GM19023 (cell line): ENCODE data around the gene CACNA1S.

Experiments used
- ATAC-seq: cut with Tn5 transposase; IDR thresholded peaks from one replicate; pipeline ENCODE4 v1.9.1; 2021; ENCODE audit warnings: mild to moderate bottlenecking, moderate library complexity; ENCODE audit not compliant: unreplicated experiment

Gene CACNA1S

DNA sequence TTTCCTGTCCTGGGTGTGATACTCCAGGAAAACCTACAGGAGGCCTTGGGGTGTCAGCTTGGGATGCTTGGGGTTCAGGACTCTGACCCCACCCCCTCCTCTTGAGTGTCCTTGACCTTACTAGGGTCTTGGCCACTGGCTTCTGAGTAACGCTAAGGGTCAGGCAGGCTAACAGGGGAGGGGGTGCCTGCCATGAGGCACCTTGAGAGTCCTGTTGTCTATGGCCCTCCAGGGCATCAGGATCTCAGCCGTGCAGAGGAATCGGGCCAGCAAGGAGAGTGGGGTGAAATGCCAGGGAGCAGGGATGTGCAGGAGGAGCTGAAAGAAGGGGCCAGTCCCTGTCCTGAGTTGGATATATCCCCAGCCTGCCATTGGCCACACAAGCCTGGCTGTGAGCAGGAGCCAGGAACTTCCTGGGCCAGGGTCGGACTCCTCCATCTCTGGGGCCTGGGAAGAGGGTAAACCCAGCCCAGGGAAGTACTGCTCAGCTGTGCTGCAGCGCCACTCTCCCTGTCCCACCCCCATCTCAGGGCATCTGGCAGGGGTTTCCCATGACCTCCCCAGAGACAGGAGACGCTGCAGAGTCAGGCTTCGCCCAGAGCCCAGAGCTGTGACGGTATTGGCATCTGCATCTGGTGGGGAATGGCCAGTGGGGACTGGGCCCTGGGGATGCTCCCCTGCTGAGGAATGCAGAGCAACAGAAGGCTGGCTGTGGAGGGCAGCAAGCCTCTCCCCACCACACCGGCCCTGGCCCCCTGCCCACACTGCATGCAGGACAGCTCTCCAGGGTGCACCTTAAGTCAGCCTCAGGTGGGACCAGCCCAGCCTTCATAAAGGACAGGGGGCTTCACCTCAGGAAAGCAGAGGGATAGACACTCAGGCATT is 95.0 kb downstream of the CACNA1S start:
- no peak for ATAC-seq

DNA sequence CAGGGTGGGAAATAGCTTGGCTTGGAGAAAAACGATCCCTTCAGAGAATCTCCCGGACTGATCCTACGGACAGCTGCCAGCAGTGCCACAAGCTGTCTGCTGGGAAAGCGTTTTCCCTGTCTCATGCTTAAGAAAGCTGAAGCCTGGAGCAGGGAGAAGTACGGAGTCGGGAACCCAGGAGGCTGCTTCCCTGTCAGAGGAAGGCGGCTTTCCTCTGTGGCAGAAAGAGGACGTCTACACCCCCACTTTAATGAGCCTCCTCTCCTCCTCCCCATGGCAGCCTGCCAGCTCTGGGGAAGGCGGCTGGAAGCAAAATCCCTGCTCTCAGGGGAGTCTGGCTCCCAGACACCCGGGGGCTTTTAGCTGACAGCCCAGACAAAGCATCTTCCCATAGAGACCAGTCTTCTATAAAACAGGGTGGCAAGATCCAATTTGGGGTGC is 96.0 kb downstream of the CACNA1S start:
- ATAC-seq: no peak

DNA sequence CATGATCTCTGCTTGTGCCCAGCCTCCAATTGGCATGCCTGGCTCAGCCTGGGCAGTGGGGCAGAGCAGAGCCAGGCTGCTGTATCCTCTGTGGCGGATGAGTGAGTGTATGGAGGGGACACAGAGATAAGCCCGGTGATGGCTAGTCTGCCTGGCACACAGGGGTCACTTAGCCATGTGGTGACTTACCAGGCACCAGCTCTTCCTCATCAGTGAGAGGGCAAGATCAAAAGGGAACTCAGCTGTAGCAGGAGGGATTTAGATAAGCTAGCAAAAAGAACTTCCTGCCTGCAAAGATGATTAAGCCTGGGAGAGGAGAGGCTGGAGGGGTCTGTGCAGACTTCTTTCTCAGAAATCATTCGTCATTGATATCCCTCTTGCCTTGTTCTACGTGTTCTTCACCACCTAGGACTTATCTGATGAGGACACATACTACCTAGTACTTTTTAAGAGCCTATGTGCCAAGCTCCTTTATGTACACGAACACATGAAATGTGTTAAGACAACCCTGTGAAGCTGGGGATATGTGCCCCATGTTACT is 96.6 kb downstream of the CACNA1S start:
- no peak for ATAC-seq

DNA sequence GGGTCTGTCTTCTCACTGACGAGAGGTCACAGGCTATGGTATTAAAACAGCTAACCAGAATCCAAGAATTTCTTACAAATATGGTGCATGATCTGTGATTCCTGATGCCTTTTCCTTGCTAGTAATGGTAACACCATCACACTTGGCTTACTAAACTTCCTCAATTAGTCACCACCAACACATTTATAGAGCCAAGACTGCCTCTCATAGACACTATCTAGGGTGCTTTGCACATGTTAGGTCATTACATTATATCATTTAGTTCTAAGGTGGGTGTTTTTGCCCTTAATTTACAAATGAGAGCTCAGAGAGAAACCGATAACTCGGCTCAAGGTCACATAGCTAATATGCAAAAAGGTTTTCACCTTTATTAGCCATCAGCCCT is 97.4 kb downstream of the CACNA1S start:
- no peak for ATAC-seq

DNA sequence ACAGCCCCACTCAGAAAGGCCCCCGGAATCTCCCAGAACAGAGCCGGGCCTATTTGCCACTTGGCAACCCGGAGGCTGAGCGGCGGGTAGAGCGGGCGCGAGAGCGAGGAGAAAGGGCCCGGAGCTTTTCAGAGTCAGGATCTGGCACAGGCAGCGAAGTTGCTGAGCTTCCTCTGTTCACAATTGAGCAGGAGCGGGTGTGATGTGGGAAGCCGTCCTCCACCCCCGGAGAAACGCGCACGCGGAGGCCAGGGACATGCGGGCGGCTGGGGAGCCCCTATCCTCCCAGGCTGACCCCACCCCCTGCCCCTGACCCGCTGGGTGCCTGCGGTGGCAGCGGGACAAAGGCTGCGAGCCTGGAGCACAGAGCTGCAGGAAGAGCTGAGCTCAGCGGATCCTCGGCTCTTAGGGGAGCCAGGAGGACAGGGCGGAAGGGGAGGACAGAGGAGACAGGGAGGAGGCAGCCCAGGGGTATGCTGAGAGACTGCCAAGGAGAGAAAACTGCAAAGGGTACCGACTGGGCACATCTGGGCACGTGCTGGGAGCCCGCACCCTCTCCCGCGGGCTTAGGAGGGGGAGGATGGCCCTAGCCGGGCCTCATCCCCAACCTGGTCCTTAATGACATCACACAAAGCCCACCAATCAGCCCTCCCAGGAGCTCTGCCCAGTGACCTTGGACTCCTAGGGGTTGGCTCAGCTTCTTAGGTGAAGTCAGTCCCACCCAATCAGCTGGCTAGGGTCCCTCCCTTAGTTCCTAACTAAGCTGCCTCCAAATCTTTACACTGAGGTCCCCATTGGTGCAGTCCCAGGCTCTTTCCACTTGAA is 98.0 kb downstream of the CACNA1S start:
- no peak for ATAC-seq

DNA sequence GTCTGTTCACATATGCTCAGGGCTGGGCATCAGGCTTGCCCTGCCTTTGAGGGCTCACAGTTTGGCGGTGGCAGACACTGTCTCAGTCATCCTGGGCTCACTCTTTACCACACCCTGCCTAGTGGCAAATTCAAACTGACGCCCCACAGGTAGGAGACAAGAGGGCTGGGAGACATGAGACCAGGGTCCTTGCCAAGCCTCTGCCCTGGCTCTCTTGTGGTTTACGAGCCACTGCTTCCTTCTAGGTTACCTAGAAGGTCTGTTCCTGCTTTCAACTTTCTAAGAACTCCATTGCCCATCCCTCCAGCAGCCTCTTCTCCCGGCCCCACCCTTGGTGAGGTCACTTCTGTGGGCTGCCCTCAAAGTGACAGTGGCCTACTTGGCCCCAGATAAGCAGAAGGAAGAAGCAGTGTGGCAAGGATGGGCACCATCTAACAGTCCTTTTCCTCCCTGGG is 99.2 kb downstream of the CACNA1S start:
- no peak for ATAC-seq

DNA sequence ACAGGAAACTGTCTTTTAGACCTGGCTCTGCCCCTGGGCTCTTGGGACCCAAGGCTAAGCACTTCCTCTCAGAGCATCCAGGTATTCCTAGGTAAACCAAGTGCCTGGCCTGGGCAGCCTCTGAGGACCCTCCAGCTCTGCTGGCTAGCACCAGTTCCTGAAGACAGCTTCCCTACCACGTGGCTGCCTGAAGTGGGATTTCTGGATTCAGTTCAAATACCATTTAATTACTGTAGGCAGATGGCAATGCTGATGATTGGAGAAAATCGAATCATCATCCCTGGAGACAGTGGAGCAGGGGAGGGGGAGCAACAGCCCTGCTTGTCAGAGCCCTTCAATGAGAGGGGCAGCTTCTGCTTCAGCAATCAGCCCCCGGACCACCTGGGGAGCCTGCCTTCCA is 100.6 kb downstream of the CACNA1S start:
- ATAC-seq: no peak

DNA sequence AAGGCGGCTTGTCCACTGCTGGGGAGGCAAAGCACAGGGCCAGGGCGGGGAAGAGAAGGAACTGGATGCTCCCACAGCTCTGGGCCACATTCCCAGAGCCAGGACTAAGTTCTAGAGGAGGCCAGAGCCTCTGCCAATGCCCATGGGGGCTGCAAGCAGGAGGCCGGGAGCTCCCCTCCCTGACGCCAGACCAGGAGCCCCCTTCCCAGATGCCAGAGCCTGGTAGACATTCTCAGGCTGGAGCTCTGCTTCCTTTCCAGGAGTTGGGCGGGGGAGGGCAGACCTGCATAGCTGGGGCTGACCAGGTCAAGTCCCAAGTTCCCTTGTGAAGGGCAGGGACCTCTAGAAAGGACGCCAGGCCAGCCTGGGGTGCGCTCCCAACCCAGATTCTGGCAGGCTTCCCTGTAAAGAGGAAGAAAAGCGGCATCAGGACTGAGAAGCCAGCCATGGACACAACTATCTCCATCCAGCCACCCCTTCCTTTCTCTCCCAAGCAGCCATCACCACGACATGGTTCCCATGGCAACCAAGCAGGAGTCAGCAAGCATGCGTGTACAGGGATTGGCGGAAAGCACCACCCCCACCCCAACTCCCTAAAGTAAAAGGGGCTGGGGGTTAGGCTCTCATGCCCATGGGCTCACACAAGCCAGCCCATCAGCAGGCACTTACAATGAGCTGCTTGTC is 102.1 kb downstream of the CACNA1S start:
- ATAC-seq: no peak

DNA sequence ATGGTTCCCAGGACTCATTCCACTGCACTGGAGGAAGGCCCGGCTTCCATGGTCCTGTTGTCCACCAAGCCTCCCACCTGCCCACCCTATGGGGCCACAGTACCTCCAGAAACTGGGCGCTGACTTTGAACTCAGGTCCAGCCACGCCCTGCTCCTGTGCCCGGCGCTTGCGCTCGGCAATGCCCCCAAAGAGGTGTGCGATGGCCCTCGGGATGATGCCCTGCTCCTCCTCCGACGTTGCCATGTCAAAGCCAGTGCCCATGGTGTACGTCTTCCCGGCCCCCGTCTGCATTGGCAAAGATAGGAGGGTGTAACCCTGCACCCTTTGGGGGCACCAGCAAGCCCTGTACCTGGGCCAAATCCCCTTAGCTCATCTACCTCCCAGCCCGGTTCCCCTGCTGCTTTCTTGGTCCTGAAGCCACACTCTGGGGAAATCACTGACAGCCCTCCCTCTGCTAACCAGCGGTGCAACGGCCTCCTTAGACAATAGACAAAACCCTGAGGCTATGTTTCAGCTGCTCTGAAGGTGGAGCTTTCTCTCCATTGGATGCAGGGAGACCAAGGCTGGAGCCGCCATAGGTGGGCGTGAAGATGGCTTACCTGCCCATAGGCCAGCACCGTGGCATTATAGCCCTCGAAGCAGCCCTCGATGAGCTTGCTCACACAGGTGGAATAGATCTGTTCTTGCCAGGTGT is 103.4 kb downstream of the CACNA1S start:
- no peak for ATAC-seq

DNA sequence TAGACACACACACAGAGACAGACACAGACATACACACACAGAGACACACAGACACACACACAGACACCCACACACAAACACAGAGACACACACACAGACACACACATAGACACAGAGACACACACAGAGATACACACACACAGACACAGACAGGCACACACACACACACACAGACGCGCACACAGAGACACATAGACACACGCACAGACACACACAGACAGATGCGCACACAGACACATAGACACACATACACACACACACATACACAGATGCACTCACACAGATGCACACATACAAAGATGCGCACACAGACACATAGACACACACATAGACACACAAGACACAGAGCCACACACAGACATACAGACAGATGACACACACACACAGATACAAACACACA is 104.7 kb downstream of the CACNA1S start:
- ATAC-seq: no peak

DNA sequence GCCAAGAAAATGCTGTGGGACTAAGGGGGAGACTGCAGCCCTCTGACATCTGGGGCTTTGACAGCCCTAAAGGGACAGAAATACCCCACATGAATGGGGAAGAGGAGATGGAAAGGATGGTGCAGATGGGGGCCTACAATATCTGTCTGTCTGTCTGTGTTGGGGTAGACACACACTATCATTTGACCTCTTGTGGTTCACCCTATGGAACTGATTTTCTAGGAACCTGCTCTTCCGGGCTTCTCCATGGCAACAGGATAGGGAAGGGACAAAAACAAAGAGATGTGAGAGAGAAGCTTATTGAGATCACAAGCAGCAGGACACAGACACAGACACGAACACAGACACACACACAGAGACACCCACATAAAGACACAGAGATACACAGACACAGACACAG is 105.8 kb downstream of the CACNA1S start:
- ATAC-seq: no peak

DNA sequence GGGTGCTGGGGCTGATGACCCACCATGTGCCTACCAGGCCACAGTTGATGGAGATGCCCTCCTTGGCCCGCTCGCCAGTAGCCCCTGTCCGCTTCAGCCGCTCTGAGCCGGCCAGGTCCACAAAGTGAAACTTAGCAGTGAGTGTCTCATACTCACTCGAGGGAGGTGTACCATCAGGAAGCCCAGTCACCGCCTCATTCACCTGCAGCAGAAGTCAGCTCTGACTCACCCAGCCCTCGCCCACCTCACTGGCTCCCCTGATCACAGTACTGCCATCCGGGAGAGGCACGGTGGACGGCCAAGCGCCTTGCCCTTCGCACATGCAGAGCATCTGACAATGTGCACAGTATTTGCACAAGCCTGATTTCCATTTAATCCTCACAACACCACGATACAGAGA is 107.5 kb downstream of the CACNA1S start:
- ATAC-seq: no peak

DNA sequence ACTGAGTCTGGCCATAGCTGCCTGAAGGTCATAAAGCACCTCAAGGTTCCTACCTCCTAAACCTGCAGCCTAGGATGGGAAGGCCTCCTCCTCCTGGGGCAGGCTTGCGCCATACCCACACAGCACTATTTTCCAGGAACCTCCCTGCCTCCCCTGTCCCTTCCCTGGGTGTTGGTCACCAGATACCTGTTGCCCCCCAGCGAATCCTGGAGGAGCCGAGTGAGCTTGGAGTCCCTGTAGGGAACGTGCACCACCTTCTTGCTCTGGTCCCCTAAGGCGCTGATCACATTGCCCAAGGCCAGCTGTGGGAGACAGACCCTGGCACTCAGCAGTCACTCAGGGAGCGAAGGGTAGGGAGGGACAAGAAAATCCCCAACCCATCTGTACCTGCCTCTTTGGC is 108.1 kb downstream of the CACNA1S start:
- ATAC-seq: no peak

DNA sequence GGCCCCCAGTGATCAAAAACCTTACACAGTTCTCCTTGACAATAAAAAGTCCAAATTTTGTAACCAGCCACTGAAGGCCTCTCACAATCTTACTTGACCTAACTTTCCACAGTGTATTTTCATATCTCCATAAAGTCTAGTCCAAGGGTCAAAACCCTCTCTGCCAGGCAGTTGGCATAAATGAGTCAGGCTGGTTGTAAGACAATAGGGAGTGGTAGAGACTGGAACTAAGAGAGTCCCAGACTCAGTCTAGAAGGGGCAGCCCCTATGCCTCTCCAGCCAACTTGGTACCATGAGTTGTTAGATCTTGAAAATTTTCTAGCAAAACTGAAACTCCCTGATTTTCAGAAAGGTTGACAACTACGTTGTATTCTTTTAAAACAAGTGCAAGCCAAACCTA is 109.7 kb downstream of the CACNA1S start:
- ATAC-seq: no peak

DNA sequence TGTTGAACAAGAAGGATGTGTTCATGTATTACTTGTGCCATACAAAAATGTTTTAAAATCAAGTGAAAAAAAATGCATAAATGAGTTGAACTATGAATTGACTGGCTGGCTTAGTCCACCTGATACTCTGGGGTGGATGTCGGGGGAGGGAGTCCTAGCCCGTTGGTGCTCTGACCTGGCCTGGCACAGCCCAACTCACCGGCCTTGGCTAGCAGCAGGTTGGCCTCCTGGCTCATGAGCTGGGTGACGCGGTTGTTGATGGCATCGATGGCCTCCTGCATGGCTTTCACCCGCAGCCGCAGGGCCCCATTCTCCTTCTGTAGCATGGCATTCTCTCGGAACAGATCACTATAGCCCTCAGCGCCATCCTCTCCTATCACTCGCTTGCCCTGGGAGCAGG is 110.3 kb downstream of the CACNA1S start:
- ATAC-seq: no peak

DNA sequence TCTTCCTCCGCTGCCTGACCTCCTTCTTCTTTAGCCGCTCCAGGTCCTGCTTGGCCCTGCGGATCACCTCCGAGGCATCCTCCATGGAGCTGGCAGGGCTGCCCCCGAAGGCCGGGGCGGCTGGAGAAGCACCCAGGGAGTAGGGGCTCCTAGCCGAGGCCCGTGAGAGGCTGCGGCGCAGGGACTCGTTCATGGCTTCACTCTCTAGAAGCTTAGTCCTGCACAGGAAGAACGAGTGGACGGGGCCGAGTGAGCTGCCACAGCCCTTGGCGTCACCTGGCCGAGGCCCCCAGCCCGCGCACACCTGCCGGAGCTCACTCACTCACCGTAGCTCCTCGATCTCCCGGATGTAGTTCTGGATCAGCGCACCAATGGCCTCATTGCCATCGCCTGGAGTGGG is 111.8 kb downstream of the CACNA1S start:
- ATAC-seq: no peak

DNA sequence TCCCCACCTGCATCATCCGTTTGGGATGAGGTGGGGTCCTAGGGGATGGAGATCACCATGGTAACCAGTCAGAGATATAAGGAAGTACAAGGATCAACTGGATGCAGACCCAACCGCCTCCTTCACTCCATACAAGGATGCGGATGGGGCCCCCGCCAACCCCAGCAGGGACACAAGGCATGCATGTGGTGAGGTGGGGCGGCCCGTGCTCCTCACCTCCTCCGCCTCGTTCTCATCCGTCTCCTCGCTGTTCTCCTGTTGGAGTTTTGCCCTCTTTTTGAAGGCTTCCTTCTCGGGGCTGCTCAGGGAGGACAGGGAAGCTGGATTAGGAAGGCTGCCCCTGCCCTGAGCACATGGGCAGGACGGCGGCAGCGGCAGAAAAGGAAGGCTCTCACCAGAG is 112.6 kb downstream of the CACNA1S start:
- ATAC-seq: no peak

DNA sequence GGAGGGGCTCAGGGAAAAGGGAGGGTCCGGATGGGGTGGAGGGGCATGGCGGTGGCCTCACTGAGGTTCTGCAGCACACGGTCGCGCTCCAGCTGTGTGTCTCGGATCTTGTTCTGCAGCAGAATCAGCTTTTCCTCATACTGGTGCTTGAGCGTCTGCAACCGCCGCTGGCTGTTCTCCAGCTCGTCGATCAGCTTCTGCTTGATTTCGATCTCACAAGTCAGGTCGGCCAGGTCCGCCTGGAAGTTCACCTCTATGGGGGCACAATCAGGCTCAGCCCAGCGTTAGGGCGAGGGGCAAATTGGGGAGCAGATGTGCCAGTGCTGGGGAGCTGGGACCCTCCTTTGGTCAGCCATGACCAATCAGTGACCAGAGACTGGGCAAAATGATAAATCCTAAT is 113.9 kb downstream of the CACNA1S start:
- no peak for ATAC-seq

DNA sequence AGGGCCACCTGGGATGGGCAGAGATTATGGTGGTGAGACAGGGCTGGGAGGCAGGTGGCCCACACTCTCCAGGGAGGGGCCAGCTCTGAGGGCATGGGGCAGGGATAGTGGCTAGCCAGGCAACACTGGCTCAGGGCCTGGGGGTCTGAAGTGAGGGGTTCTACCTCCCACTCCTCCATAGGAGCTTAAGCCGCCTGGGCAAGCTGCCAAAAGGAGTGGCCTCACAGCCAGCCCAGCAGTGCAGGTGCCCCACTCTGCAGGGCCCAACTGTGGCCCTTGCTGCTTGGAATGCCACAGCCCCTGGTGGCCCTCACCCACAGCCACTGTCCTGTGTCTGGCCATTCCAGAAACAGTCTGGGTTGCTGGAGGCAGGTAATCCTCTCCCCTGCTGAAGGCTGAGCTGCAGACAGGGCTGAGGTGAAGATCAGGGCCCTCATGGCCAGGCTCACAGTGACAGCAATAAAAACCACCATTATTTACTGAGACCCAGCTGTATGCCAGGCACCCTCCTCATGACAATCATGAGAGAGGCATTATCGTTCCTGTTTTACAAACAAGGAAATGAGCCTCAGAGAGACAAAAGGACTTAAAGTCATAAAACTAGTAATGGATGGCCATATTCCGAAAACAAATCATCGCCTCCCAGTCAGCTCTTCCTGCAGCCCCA is 119.7 kb downstream of the CACNA1S start:
- no peak for ATAC-seq

DNA sequence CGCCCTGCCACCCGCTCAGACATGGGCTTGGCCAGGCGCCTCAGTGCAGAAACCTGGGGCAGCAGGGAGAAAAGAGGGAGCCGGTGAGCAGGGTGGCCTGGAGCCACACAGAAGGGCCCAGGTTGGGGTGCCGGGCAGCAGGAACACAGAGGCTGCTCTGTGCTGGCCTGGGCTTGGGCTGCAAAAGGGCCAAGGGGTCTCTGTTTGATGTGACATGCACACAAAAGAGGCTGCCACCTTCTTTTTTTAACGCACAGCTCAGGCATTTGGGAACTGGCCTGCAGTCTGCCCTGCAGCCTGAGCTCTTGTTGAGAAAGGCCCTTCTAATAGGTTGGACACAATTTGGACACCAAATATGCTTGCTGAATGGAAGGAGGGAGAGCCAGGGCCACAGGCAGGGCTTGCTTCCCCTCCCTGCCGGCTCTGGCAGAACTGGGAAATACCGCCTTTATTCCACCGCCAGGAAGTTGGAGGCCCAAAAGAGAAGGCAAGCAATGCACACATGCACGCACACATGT is 121.1 kb downstream of the CACNA1S start:
- ATAC-seq: no peak
